ENCODE data around the gene TMCC3.

DNA sequence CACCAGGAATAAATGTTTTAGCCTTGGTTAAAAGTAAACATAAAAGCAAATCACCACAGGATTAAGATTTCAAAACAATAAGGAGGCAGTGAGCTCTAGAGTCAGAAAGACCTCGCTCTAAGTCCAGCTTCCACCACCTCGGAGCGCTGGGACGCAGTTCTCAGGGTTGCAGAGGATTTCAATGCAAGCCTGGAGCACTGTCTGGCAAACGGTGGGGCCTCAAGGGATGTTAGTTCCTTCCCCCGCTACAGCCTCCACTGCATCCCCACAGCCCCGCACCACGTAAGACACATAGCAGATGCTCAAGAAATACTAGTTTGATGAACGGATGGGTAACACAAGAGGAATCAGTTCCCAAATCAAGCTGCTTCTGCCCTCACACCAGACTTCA is 39.3 kb upstream of the TMCC3 start:
- TF ChIP-seq SUZ12 (IDR thresholded peaks at IDR 0.05; ENCODE audit: extremely low read depth, insufficient read depth, insufficient read length) = no peak
- TF ChIP-seq ZNF274 (IDR thresholded peaks at IDR 0.05; ENCODE audit: low read depth, low read length) = no peak
- TF ChIP-seq YY1 (IDR thresholded peaks at IDR 0.05; ENCODE audit: insufficient read depth, insufficient read length) = no peak

All from NT2/D1 (cell line).